H1 (cell line): ENCODE measurements around the gene GINS3. TPM values are rescaled to one million over a fixed set of nuclear protein-coding genes. Genes with fewer than 3 reads are reported as not detected.

Experiments
- CTCF ChIA-PET: fragments of 300-600 bp; sonication (Branson Sonifier 250); formaldehyde crosslinking; loops from one replicate; lab custom pipeline; 2021; ENCODE audit not compliant: partially characterized antibody; lab: Charles Lee
- POLR2A ChIA-PET: fragments of 300-600 bp; sonication (Branson Sonifier 250); formaldehyde crosslinking; loops from one replicate; lab custom pipeline; 2021; ENCODE audit warnings: inconsistent platforms; ENCODE audit not compliant: partially characterized antibody; lab: Charles Lee
- DNase-seq, 2 experiments: peaks; one replicate each; pipeline versions ENCODE4 v3.0.0 to v3.0.0-alpha.2; 2010 to 2022; ENCODE audit warnings: low spot score in 2 of 2, low read depth in 1 of 2, mixed read lengths in 1 of 2
- FAIRE-seq: peaks from 2 replicates; lab custom pipeline; 2011; peaks lifted over from hg19 to GRCh38; lab: Jason Lieb, UNC
- H2AFZ ChIP-seq: 2 replicates; pipeline ENCODE4 v1.8.1; 2012; ENCODE audit warnings: low read length, inconsistent platforms
- H2AK5ac ChIP-seq: 2 replicates; pipeline ENCODE4 v1.6.1; 2013; ENCODE audit warnings: low read depth, low read length
- H2BK120ac ChIP-seq: replicated peaks from 2 replicates; pipeline ENCODE3; 2013; ENCODE audit warnings: low read depth, low read length, inconsistent platforms
- H2BK12ac ChIP-seq: 2 replicates; pipeline ENCODE4 v1.6.1; 2013; ENCODE audit warnings: low read depth, low read length
- H2BK15ac ChIP-seq: 2 replicates; pipeline ENCODE4 v1.6.1; 2013; ENCODE audit warnings: low read length
- H2BK20ac ChIP-seq: 2 replicates; pipeline ENCODE4 v1.6.1; 2013; ENCODE audit warnings: low read length
- H2BK5ac ChIP-seq: 2 replicates; pipeline ENCODE4 v1.6.1; 2013; ENCODE audit warnings: low read depth, low read length
- H3K14ac ChIP-seq: 2 replicates; pipeline ENCODE4 v1.6.1; 2013; ENCODE audit warnings: inconsistent platforms; ENCODE audit not compliant: insufficient read length
- H3K18ac ChIP-seq: 2 replicates; pipeline ENCODE4 v1.6.1; 2013; ENCODE audit warnings: low read length; ENCODE audit errors: extremely low read depth
- H3K23ac ChIP-seq: 2 replicates; pipeline ENCODE4 v1.6.1; 2013; ENCODE audit warnings: inconsistent platforms; ENCODE audit not compliant: insufficient read length
- H3K23me2 ChIP-seq: 2 replicates; pipeline ENCODE4 v1.6.1; 2013; ENCODE audit warnings: low read depth, low read length
- H3K27ac ChIP-seq: 2 replicates; pipeline ENCODE4 v1.6.1; 2011; ENCODE audit warnings: low read depth, low read length, inconsistent platforms
- H3K27me3 ChIP-seq, 4 experiments: replicated peaks in 1 of 4; 1 replicate in 1 of 4; 2 replicates in 3 of 4; pipeline versions ENCODE4 v1.6.1 to v1.8.1; 2011 to 2013; ENCODE audit warnings: low read length in 3 of 4, mild to moderate bottlenecking in 3 of 4, inconsistent platforms in 2 of 4, mixed read lengths in 2 of 4, moderate library complexity in 1 of 4; ENCODE audit not compliant: control insufficient read depth in 3 of 4, insufficient read depth in 3 of 4; ENCODE audit errors: extremely low read depth in 1 of 4
- H3K36me3 ChIP-seq, 4 experiments: 2 replicates each; pipeline versions ENCODE4 v1.6.1 to v1.8.1; 2011 to 2013; ENCODE audit warnings: mild to moderate bottlenecking in 4 of 4, low read length in 3 of 4, moderate library complexity in 2 of 4, control low read depth in 1 of 4, inconsistent platforms in 1 of 4; ENCODE audit not compliant: insufficient read depth in 4 of 4, control insufficient read depth in 2 of 4
- H3K4ac ChIP-seq: replicated peaks from 2 replicates; pipeline ENCODE3; 2013; ENCODE audit warnings: low read length, low read depth, mixed read lengths, inconsistent platforms; ENCODE audit not compliant: insufficient read length
- H3K4me1 ChIP-seq, 4 experiments: replicated peaks in 1 of 4; 1 replicate in 1 of 4; 2 replicates in 3 of 4; pipeline versions ENCODE4 v1.6.1 to v1.8.1; 2011 to 2013; ENCODE audit warnings: low read length in 3 of 4, inconsistent platforms in 2 of 4, mixed read lengths in 1 of 4; ENCODE audit not compliant: insufficient read depth in 4 of 4, control insufficient read depth in 3 of 4
- H3K4me2 ChIP-seq, 2 experiments: 2 replicates each; pipeline versions ENCODE4 v1.6.1 to v1.8.1; 2011 to 2013; ENCODE audit warnings: low read depth in 2 of 2, low read length in 2 of 2, control low read depth in 1 of 2, inconsistent platforms in 1 of 2, mild to moderate bottlenecking in 1 of 2; ENCODE audit not compliant: insufficient read depth in 1 of 2
- H3K4me3 ChIP-seq, 4 experiments: fragments of 200-600, 300-600 bp in 1 of 4; sonication (generic), shearing (Covaris generic), sonication (Bioruptor Twin) in 1 of 4; 2 replicates each; pipeline versions ENCODE4 v1.5.1 to v1.8.1; 2011 to 2016; ENCODE audit warnings: low read length in 4 of 4, low read depth in 3 of 4, control low read depth in 2 of 4, inconsistent platforms in 2 of 4, mild to moderate bottlenecking in 2 of 4, mixed read lengths in 1 of 4, moderate library complexity in 1 of 4; ENCODE audit not compliant: insufficient read depth in 2 of 4; ENCODE audit errors: extremely low read depth in 1 of 4
- H3K56ac ChIP-seq: replicated peaks from 2 replicates; pipeline ENCODE3; 2013; ENCODE audit warnings: low read depth, mild to moderate bottlenecking, mixed read lengths, low read length, inconsistent platforms; ENCODE audit not compliant: insufficient read length
- H3K79me1 ChIP-seq: 2 replicates; pipeline ENCODE4 v1.6.1; 2013; ENCODE audit warnings: low read depth, low read length, control low read depth
- H3K79me2 ChIP-seq, 2 experiments: 2 replicates each; pipeline versions ENCODE4 v1.6.1 to v1.8.1; 2012 to 2013; ENCODE audit warnings: low read length in 2 of 2, mild to moderate bottlenecking in 2 of 2, inconsistent platforms in 1 of 2; ENCODE audit not compliant: insufficient read depth in 2 of 2, control insufficient read depth in 1 of 2
- H3K9ac ChIP-seq, 4 experiments: replicated peaks in 1 of 4; 1 replicate in 1 of 4; 2 replicates in 3 of 4; pipeline versions ENCODE4 v1.6.1 to v1.8.1; 2011 to 2013; ENCODE audit warnings: low read depth in 3 of 4, low read length in 3 of 4, control low read depth in 2 of 4, mild to moderate bottlenecking in 2 of 4, moderate library complexity in 2 of 4, inconsistent platforms in 1 of 4; ENCODE audit errors: extremely low read depth in 1 of 4
- H3K9me3 ChIP-seq, 2 experiments: 2 replicates each; pipeline versions ENCODE4 v1.6.1 to v1.8.1; 2012 to 2013; ENCODE audit warnings: mild to moderate bottlenecking in 2 of 2, moderate library complexity in 2 of 2, control low read depth in 1 of 2, inconsistent platforms in 1 of 2, low read depth in 1 of 2, low read length in 1 of 2, mixed read lengths in 1 of 2; ENCODE audit not compliant: insufficient read depth in 2 of 2
- H4K20me1 ChIP-seq, 2 experiments: replicated peaks in 1 of 2; 2 replicates each; pipeline versions ENCODE3 to v1.8.1; 2011 to 2013; ENCODE audit warnings: inconsistent platforms in 2 of 2, low read length in 2 of 2, mild to moderate bottlenecking in 1 of 2; ENCODE audit not compliant: insufficient read depth in 2 of 2, control insufficient read depth in 1 of 2
- H4K5ac ChIP-seq: 2 replicates; pipeline ENCODE4 v1.6.1; 2013; ENCODE audit warnings: low read length, low read depth, mixed read lengths, inconsistent platforms; ENCODE audit not compliant: insufficient read length
- H4K8ac ChIP-seq: 2 replicates; pipeline ENCODE4 v1.8.0; 2013; ENCODE audit warnings: mild to moderate bottlenecking, moderate library complexity, low read length, inconsistent platforms; ENCODE audit not compliant: insufficient read depth; ENCODE audit errors: extremely low read depth
- H4K91ac ChIP-seq: replicated peaks from 2 replicates; pipeline ENCODE3; 2013; ENCODE audit warnings: low read length, mixed read lengths, inconsistent platforms; ENCODE audit not compliant: insufficient read length
- CBX8 ChIP-seq: fragments of 300-800, 300-1000 bp; sonication (generic); IDR thresholded peaks from 2 replicates; pipeline ENCODE4 v1.7.1; 2016; ENCODE audit warnings: low read depth, low read length, borderline replicate concordance
- EZH2 ChIP-seq: fragments of 200-600 bp; sonication (generic); IDR thresholded peaks from 2 replicates; pipeline ENCODE4 v1.7.1; 2012; ENCODE audit warnings: low read depth, mild to moderate bottlenecking, moderate library complexity, low read length, inconsistent platforms; ENCODE audit not compliant: severe bottlenecking
- KDM5A ChIP-seq: fragments of 200-600 bp; IDR thresholded peaks from 2 replicates; pipeline ENCODE4 v1.7.1; 2012; ENCODE audit warnings: mild to moderate bottlenecking, low read length, inconsistent platforms, mixed read lengths
- MAFK ChIP-seq: IDR thresholded peaks from 2 replicates; pipeline ENCODE4 v1.6.1; 2012; ENCODE audit warnings: low read depth, mild to moderate bottlenecking, improper control_type of control experiment, low read length
- SAP30 ChIP-seq: fragments of 300-600 bp; sonication (generic); IDR thresholded peaks from 2 replicates; pipeline ENCODE4 v1.7.1; 2012; ENCODE audit warnings: low read length, moderate library complexity, mild to moderate bottlenecking, inconsistent platforms; ENCODE audit not compliant: insufficient read depth, insufficient replicate concordance
- SIX5 ChIP-seq: IDR thresholded peaks from 2 replicates; pipeline ENCODE4 v1.6.1; 2011; ENCODE audit warnings: mild to moderate bottlenecking, low read depth, low read length
- SUZ12 ChIP-seq: fragments of 200-600 bp; sonication (generic); IDR thresholded peaks from 2 replicates; pipeline ENCODE4 v1.6.1; 2012; ENCODE audit warnings: mild to moderate bottlenecking, inconsistent platforms, low read length, moderate library complexity, mixed read lengths
- TCF12 ChIP-seq: IDR thresholded peaks from 2 replicates; pipeline ENCODE4 v1.6.1; 2011; ENCODE audit warnings: low read depth, mild to moderate bottlenecking, low read length
- WGBS, 2 experiments: shearing (Covaris generic) in 1 of 2; methylation state at CpG; one replicate each; pipeline versions ENCODE4 v1.1.6 to v1.1.7; 2013 to 2015; ENCODE audit warnings: low lambda C conversion rate in 2 of 2, mixed read lengths in 2 of 2, inconsistent platforms in 1 of 2, low coverage in 1 of 2, missing lambda C conversion rate in 1 of 2; ENCODE audit not compliant: insufficient replicate concordance in 2 of 2, insufficient coverage in 1 of 2, insufficient read length in 1 of 2; ENCODE audit errors: extremely low coverage in 1 of 2, missing lambda C conversion rate in 1 of 2; 5-methylcytosine and 5-hydroxymethylcytosine counted together
- polyA plus RNA-seq, 7 experiments: library from polyadenylated mRNA; depleted of rRNA in 3 of 7; stranded (reverse) in 5 of 7; unstranded in 2 of 7; fragments of >200 nt in 5 of 7; fragments of 200-250 nt in 2 of 7; gene quantifications; 1 replicate in 5 of 7; 2 replicates in 1 of 7; 4 replicates in 1 of 7; pipeline versions ENCODE4 v1.2.1 to v1.2.3, GENCODE V29; 2011 to 2013; ENCODE audit warnings: missing spikeins in 2 of 7, mixed read lengths in 2 of 7
- total RNA-seq: library from RNA; stranded (reverse); fragmentation: NEBNext Ultra II Directional; extraction: Animal tissue kit (Norgen Biotek cat#: 25700); gene quantifications from 2 replicates; pipeline ENCODE4 v1.2.1, GENCODE V29; 2021

Gene GINS3
- total and polyA plus RNA-seq, 2 of the 8 experiments (the other 6 are each of a cell fraction or from before 2014, with no cell fraction given), result 12.9 to 15.4 TPM

GRCh38 chr16:58449306-58449705 lies 57.0 kb downstream of the GINS3 start:
- no peak overlapping the region for H2AFZ ChIP-seq
- peaks cover 0 to 1% of the 10 kb centered on the region in 2 experiments for H4K20me1 ChIP-seq
- H3K4me3 ChIP-seq, result no peak overlapping the region
- H3K4me1 ChIP-seq, result no peaks in the 10 kb centered on the region
- no peaks in the 10 kb centered on the region for H3K36me3 ChIP-seq
- no peak overlapping the region for H3K4me2 ChIP-seq
- DNase-seq, result no peak
- no peak for FAIRE-seq
- TF ChIP-seq SAP30 (no peak), MAFK (no peak), KDM5A (no peak), SUZ12 (no peak), TCF12 (no peak), EZH2 (no peak), CBX8 (no peak), SIX5 (no peak)
- H3K9ac ChIP-seq, result no peak overlapping the region
- H3K14ac ChIP-seq, result no peak overlapping the region
- H3K56ac ChIP-seq, result no peak overlapping the region
- no peak overlapping the region for H3K23ac ChIP-seq
- no peaks in the 10 kb centered on the region for H3K9me3 ChIP-seq
- no peak overlapping the region for H2BK5ac ChIP-seq
- H2BK20ac ChIP-seq, result no peak overlapping the region
- H4K5ac ChIP-seq, result no peak overlapping the region
- H3K18ac ChIP-seq, result no peak overlapping the region
- H2BK120ac ChIP-seq, result no peak overlapping the region
- no peaks in the 10 kb centered on the region for H3K79me1 ChIP-seq
- ChIA-PET POLR2A (no interaction called here), CTCF (interaction anchor here (0.8 to 4.8 kb wide), 4 partner anchors 14 to 307 kb away, joined by 3 to 18 read pairs (median 3); no protein-coding TSS in a partner anchor)
- no peaks in the 10 kb centered on the region; the same call in 1 of the 2 replicates for H3K23me2 ChIP-seq
- no peak overlapping the region for H4K91ac ChIP-seq
- H3K79me2 ChIP-seq, result no peaks in the 10 kb centered on the region
- 88% methylated on average over 4 of the region's 4 CpGs; no CpG with 5 or more reads in 1 of the 2 experiments for WGBS, 2 experiments
- H3K27me3 ChIP-seq, result no peaks in the 10 kb centered on the region; a peak in 1 of 7 replicates
- H2BK12ac ChIP-seq, result no peak overlapping the region
- H3K27ac ChIP-seq, result no peak overlapping the region
- no peak overlapping the region for H4K8ac ChIP-seq
- no peak overlapping the region for H3K4ac ChIP-seq
- no peak overlapping the region for H2BK15ac ChIP-seq
- no peak overlapping the region for H2AK5ac ChIP-seq
